Fibroblast of lung (primary cell): ENCODE data around the gene SLC27A5. TPM values are rescaled to one million over a fixed set of nuclear protein-coding genes. Genes with fewer than 3 reads are reported as not detected.

Experiments used
- DNase-seq, 2 donors: peaks; one replicate each; pipeline versions ENCODE4 v3.0.0 to v3.0.0-alpha.2; 2010; ENCODE audit warnings: low read depth in 2 of 2
- H2AFZ ChIP-seq: 2 replicates; pipeline ENCODE4 v1.5.1; 2012; ENCODE audit warnings: low read length, control low read depth, inconsistent platforms
- H3K27ac ChIP-seq: 2 replicates; pipeline ENCODE4 v1.5.1; 2011; ENCODE audit warnings: low read length, control low read depth; ENCODE audit not compliant: insufficient read depth
- H3K27me3 ChIP-seq: 2 replicates; pipeline ENCODE4 v1.5.1; 2011; ENCODE audit warnings: mild to moderate bottlenecking, low read length; ENCODE audit not compliant: control insufficient read depth, insufficient read depth
- H3K36me3 ChIP-seq: 2 replicates; pipeline ENCODE4 v1.5.1; 2011; ENCODE audit warnings: low read length; ENCODE audit not compliant: control insufficient read depth, insufficient read depth
- H3K4me1 ChIP-seq: 2 replicates; pipeline ENCODE4 v1.5.1; 2011; ENCODE audit warnings: low read length; ENCODE audit not compliant: control insufficient read depth, insufficient read depth; ENCODE audit errors: extremely low read depth
- H3K4me2 ChIP-seq: 2 replicates; pipeline ENCODE4 v1.5.1; 2011; ENCODE audit warnings: low read length, control low read depth; ENCODE audit not compliant: insufficient read depth; ENCODE audit errors: extremely low read depth
- H3K4me3 ChIP-seq, 4 experiments: fragments of 200-600 bp in 1 of 4; sonication (generic) in 1 of 4; replicated peaks in 1 of 4; 2 replicates each; pipeline ENCODE4 v1.5.1; 2011 to 2016; ENCODE audit warnings: low read length in 4 of 4, low read depth in 3 of 4, mild to moderate bottlenecking in 3 of 4, control low read depth in 2 of 4, inconsistent platforms in 1 of 4, mixed read lengths in 1 of 4; ENCODE audit not compliant: insufficient read depth in 1 of 4; ENCODE audit errors: control extremely low read depth in 1 of 4
- H3K79me2 ChIP-seq: 2 replicates; pipeline ENCODE4 v1.5.1; 2012; ENCODE audit warnings: mild to moderate bottlenecking, low read length, inconsistent platforms; ENCODE audit not compliant: control insufficient read depth, insufficient read depth
- H3K9ac ChIP-seq: 2 replicates; pipeline ENCODE4 v1.5.1; 2011; ENCODE audit warnings: mild to moderate bottlenecking, low read length, control low read depth; ENCODE audit not compliant: insufficient read depth
- H3K9me3 ChIP-seq: 2 replicates; pipeline ENCODE4 v1.5.1; 2012; ENCODE audit warnings: low read depth, low read length; ENCODE audit not compliant: control insufficient read depth, insufficient read depth
- H4K20me1 ChIP-seq: 2 replicates; pipeline ENCODE4 v1.5.1; 2011; ENCODE audit warnings: low read length; ENCODE audit not compliant: control insufficient read depth, insufficient read depth; ENCODE audit errors: extremely low read depth
- CTCF ChIP-seq, 2 donors: IDR thresholded peaks in 1 of 2; conservative IDR thresholded peaks in 1 of 2; 1 replicate in 1 of 2; 2 replicates in 1 of 2; pipeline ENCODE4 v1.5.1; 2011 to 2012; ENCODE audit warnings: low read length in 2 of 2, control low read depth in 1 of 2, inconsistent platforms in 1 of 2, low read depth in 1 of 2, mild to moderate bottlenecking in 1 of 2
- EZH2 ChIP-seq: IDR thresholded peaks from 2 replicates; pipeline ENCODE4 v1.5.1; 2012; ENCODE audit warnings: low read length, control low read depth, mild to moderate bottlenecking; ENCODE audit errors: missing control alignments
- polyA plus RNA-seq, 2 donors: library from polyadenylated mRNA; depleted of rRNA in 1 of 2; stranded (reverse) in 1 of 2; unstranded in 1 of 2; fragments of >200 nt; gene quantifications; 2 replicates each; pipeline ENCODE4 v1.2.1, GENCODE V29; 2011 to 2012; ENCODE audit warnings: missing spikeins in 1 of 2
- total RNA-seq: library from RNA; depleted of rRNA; stranded (reverse); fragments of >200 nt; gene quantifications from 2 replicates; pipeline ENCODE4 v1.2.1, GENCODE V29; 2014

The SLC27A5 gene
- total and polyA plus RNA-seq, 2 donors (not counting 1 experiment from before 2014, with no cell fraction given): 5.2 to 10.1 TPM

- Histone ChIP-seq H3K27me3 (no peaks in the 10 kb centered on the region), H3K4me1 (no peaks in the 10 kb centered on the region), H2AFZ (no peak overlapping the region), H3K9me3 (no peaks in the 10 kb centered on the region), H3K4me2 (no peak overlapping the region), H4K20me1 (no peaks in the 10 kb centered on the region), H3K79me2 (no peaks in the 10 kb centered on the region), H3K36me3 (peaks cover 4% of the 10 kb centered on the region), H3K4me3 (no peak overlapping the region), H3K27ac (no peak overlapping the region), H3K9ac (no peak overlapping the region)
- TF ChIP-seq EZH2 (no peak), CTCF (conservative IDR thresholded peaks at IDR 0.05 in 1 of 2, IDR thresholded peaks at IDR 0.05 in 1 of 2; ENCODE audit: low read depth in 1 of 2, low read length in 2 of 2) (no peak)
- DNase-seq: no peak
Measured at GRCh38 chr19:58483776-58484175, 28.0 kb downstream of the SLC27A5 start.

GRCh38 chr19:58482372-58482771 is 29.4 kb downstream of the SLC27A5 start:
- TF ChIP-seq CTCF (conservative IDR thresholded peaks at IDR 0.05 in 1 of 2, IDR thresholded peaks at IDR 0.05 in 1 of 2; ENCODE audit: low read depth in 1 of 2, low read length in 2 of 2) (no peak), EZH2 (no peak)

GRCh38 chr19:58480831-58481230 is 31.0 kb downstream of the SLC27A5 start:
- Histone ChIP-seq H3K4me2 (no peak overlapping the region), H3K9ac (no peak overlapping the region), H3K36me3 (peaks cover 4% of the 10 kb centered on the region), H3K79me2 (no peaks in the 10 kb centered on the region), H2AFZ (no peak overlapping the region), H3K27ac (no peak overlapping the region), H3K4me1 (peaks cover 8% of the 10 kb centered on the region), H3K27me3 (no peaks in the 10 kb centered on the region), H3K4me3 (no peak overlapping the region), H3K9me3 (no peaks in the 10 kb centered on the region), H4K20me1 (no peaks in the 10 kb centered on the region)
- DNase-seq: no peak
- TF ChIP-seq CTCF (conservative IDR thresholded peaks at IDR 0.05 in 1 of 2, IDR thresholded peaks at IDR 0.05 in 1 of 2; ENCODE audit: low read depth in 1 of 2, low read length in 2 of 2) (no peak), EZH2 (no peak)

More at GRCh38 chr19:58482372-58482771, 29.4 kb downstream of the SLC27A5 start:
- H3K9ac ChIP-seq: no peak overlapping the region
- no peaks in the 10 kb centered on the region for H3K4me1 ChIP-seq
- H3K27me3 ChIP-seq: no peaks in the 10 kb centered on the region
- H3K9me3 ChIP-seq: no peaks in the 10 kb centered on the region
- no peaks in the 10 kb centered on the region for H4K20me1 ChIP-seq
- no peak overlapping the region for H3K4me2 ChIP-seq
- H2AFZ ChIP-seq: no peak overlapping the region
- no peak overlapping the region for H3K4me3 ChIP-seq
- peaks cover 4% of the 10 kb centered on the region for H3K36me3 ChIP-seq
- no peak for DNase-seq
- H3K79me2 ChIP-seq: no peaks in the 10 kb centered on the region
- no peak overlapping the region for H3K27ac ChIP-seq
